DND-41 (cell line): ENCODE results near the gene TGFBR2.

ENCODE experiments used
- CTCF ChIP-seq: IDR thresholded peaks from 2 replicates; pipeline ENCODE4 v1.5.1; 2012; ENCODE audit warnings: borderline replicate concordance, low read length, moderate library complexity, mild to moderate bottlenecking; ENCODE audit not compliant: poor library complexity, severe bottlenecking; ENCODE audit errors: extremely low read depth
- EZH2 ChIP-seq: IDR thresholded peaks from 3 replicates; pipeline ENCODE4 v1.6.1; 2012; ENCODE audit warnings: borderline replicate concordance, low read depth, mild to moderate bottlenecking, moderate library complexity, low read length, inconsistent platforms; ENCODE audit not compliant: severe bottlenecking

- no peak for TF ChIP-seq CTCF
- no peak for TF ChIP-seq EZH2
These were observed 598 bp upstream of the TGFBR2 start for GRCh38 chr3:30605706-30606300.
